Daoy (cell line): ENCODE results near the gene PRDM16. TPM values are rescaled to one million over a fixed set of nuclear protein-coding genes. Genes with fewer than 3 reads are reported as not detected.
"Not testable (repeated sequence)": the region's sequence is repeated elsewhere in the genome, so short reads cannot be mapped to it uniquely, and the experiment has no call there.

ENCODE experiments used
- DNase-seq: peaks from one replicate; pipeline ENCODE4 v3.0.0-alpha.2; 2015; ENCODE audit warnings: low read depth
- total RNA-seq: library from RNA; depleted of rRNA; stranded (reverse); fragments of >200 nt; shearing (Covaris generic); gene quantifications from 2 replicates; pipeline ENCODE4 v1.2.3, GENCODE V29; 2014

PRDM16 gene
- total RNA-seq, 1 experiment from 2014 or later: 0.91 TPM

DNA sequence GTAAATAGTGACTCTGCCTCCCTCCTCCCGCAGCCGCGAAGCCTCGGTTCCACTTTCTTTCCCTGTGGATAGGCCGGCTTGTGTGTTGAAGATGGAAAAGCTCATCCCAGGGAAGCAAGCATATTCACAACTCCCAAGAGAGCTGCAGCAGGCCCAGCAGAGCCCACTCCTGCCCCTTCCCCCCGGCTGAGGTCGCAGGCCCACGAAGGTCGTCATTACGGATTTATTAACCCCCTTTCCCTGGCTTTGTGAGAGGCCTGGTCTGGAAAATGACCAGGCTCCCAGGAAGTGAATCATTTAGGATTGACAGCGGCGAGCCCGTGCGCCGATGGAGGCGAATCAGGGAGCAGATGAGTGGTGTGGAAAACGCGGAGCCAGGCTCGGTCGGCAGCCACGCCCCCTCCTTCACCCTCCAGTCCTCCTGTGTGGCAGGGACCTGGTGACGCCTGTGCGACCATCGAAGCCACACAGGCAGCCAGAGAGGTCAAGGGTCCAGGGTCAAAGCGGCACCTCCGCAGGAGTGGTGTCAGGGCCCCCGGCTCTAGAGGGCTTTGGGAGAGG, 93.4 kb downstream of the PRDM16 start:
- DNase-seq: peak; percentile 63

DNA sequence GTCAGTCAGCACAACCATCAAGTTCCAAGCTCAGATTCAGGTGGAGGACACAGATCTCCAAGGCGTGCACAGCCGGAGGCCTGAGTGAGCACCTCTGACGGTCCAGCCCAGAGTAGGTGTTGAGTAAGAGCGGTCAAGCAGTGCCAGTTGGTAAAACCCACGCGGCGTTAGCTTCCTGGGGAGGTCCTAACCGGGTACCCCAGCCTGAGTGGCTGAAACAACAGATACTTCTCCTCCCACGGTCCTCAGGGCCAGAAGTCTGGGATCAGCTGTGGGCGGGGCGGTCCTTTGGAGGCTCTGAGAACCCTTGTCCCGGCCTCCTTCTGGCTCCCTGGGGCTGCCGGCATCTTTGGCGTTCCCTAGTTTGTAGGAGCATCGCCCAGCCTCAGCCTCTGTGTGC, 94.4 kb downstream of the PRDM16 start:
- DNase-seq: no peak

DNA sequence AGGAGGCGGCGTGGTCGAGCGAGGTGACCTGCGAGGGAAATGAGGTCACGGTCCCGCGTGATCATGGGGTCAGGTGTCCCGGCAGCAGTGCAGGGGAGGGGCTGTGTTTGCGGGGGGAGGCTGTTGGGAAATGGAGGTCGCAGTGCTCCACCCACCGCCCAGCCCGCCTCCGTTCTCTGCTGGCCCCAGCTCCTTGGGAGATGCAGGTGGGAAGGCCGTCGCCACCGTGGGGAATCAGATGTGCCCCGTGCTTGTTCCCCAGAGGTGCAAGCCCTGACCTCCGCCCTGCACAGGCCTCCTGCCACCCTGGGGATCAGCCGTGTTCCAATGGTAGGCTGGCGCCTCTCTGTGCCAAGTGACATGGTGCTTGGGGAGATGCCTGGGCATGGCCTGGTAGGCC, 95.7 kb downstream of the PRDM16 start:
- no peak for DNase-seq

DNA sequence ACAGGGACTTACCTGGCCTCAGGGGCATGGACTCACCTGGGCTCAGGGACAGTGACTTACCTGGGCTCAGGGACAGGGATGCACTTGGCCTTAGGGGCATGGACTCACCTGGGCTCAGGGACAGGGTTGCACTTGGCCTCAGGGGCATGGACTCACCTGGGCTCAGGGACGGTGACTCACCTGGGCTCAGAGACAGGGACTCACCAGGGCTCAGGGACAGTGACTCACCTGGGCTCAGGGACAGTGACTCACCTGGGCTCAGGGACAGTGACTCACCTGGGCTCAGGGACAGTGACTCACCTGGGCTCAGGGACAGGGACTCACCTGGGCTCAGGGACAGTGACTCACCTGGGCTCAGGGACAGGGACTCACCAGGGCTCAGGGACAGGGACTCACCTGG, 96.2 kb downstream of the PRDM16 start:
- DNase-seq: not testable (repeated sequence)

DNA sequence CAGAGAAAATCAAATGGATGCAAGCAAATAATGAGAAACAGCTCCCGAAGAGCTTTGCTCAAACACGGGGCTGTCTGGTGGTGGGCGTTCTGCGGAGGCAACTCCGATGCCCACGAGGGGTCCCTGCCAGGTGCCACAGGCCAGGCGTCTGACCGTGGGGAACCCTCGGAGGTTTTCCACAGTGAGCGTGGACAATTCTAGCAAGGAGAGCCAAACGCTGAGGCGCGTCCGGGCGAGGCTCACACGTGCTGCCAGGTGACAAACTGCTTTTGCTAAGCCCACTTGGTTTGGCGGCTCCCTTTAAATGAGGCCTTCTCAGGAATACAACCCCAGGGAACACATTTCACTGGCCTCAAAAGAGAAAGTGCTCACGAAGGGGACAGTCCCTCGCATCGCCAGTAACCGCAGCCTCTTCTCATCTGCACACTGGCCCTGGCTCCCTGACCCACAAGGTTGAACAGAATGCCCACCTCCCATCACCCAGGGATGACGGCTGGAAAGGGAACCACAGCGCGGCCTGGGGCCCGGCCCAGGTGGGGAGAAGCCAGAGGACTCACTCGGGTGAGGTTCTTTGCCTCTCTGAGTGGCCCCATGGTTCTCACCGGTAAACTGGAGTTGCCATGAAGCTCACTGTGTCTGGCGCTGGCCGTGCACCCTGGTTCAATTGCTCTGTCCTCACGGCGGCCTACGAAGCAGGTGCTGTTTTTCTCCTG, 97.4 kb downstream of the PRDM16 start:
- DNase-seq: no peak

DNA sequence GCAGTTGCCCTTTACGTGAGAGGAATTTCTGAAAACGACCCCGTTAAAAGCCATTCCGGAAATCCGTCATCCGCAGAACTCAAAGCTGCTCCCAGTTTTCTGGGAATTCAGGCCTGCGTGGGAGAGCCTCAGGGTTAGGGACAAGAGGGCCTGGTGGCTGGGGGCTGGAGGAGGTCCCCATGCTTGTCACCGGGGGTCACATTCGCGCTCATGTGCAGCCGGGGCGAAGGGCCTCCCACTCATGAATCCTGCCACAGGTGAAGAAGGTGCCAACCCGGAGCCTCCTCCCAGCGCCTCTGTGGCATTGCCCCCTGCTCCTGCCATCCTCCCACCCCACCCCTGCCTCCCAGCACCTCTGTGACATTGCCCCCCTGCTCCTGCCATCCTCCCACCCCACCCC, 98.3 kb downstream of the PRDM16 start:
- no peak for DNase-seq

DNA sequence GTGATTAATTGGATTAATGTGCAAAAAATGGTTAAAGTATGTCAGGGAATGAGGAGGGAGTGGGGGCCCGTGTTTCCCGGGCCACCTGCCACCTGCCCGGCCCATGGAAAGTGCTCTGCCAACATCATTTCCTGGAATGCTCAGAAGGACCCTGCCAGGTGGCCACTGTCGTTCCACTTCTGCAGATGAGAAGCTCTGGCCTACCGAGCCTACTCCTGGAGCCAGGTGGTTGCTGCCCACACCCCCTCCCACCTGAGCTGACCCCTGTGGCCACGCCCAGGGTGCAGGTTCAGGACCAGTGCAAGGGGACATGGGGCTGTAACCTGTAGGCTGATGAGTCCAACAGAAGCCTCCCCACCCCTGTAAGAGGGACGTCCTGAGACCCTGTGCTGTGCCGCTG, 99.7 kb downstream of the PRDM16 start:
- no peak for DNase-seq

DNA sequence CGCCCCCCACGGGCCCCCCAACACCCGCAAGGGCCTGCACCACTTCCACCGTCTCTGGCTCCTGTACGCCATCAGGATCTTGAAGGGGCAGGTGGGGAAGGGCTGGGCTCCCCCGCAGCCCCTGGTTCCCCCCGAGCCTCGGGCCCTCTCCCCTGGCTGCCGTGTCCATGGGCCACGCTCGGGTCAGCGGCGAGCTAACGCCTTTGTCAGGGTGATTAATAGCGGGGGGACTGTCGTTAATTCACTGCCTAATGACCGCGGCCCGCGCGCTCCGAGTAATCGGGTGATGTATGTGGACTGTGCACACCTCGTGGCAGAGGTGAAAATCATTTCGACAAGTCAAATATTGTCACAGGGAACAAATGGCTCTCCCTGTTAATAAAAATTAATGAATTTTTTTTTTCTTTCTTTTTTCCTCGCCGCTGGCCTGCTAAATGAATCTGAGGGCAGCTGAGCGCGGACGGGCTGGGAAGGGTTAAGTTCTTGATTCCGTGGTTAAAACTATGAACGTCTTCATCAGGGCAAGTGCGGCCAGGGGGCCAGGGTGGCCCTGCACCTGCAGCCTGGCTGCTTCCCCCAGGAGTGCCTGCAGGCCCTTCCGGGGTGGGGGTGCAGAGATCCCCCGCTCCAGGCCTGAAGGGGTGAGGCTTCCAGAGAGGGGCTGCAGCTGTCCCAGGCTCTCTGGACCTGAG, 100.8 kb downstream of the PRDM16 start:
- no peak for DNase-seq

DNA sequence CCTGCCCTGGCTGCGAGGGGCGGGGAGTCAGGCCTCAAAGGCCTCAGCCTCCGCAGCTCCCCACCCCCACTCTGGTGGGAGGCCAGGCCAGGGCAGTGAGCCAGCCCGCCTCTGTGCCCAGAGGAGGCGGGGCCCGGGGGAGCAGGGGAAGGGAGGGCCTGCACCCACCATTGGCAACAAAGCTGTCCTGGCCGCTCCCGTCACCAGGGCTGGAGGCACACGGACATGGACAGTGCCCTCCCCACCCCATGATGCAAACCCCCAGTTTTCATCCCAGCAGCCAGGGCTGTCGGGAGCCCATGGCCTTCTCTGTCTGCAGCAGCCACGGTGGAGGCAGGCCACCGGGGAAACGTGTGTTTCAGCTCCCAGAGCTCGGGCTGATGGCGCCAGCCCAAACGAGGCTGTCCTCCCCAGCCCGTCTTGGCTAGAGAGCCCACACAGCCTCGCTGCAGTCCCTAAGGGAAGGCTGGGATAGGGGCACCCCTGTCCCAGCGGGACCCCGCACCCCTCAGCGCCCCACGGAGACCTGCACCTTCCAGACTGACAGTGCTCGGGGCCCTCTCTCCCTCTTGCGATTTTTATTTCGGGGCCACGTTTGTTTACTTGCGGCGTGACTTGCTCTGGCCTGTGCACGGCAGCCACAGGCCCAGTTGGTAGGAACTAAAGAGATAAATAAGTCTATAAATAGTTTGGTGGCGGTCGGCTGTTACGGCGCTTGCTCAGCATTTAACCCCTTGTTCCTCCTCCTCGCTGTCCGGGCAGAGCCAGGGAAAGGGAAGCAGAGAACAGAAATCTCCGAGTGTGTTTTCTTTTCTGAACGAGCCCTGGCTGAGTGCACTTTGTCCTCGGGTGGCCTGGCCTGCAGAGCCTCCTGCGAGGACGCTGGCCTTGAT, 101.8 kb downstream of the PRDM16 start:
- peak; percentile 59 for DNase-seq

DNA sequence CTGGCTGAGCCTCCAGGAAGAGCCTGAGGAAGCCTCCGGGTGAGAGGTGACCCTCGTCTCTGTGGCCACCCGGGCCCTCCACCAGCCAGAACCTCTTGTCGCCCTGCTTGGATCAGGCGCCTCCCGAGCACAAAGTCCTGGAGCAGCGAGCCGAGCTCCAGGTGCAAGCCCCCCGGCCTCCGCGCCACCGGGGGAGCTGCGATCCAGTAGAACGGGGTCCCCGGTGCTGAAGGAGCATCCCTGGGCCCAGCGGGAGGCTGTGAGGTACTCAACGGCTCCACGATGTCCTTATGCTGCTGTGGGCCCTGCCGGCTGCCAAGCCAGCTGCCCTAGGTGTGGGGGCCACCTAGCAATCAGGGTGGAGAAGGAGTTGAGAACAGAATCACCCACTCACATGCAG, 102.8 kb downstream of the PRDM16 start:
- no peak for DNase-seq

DNA sequence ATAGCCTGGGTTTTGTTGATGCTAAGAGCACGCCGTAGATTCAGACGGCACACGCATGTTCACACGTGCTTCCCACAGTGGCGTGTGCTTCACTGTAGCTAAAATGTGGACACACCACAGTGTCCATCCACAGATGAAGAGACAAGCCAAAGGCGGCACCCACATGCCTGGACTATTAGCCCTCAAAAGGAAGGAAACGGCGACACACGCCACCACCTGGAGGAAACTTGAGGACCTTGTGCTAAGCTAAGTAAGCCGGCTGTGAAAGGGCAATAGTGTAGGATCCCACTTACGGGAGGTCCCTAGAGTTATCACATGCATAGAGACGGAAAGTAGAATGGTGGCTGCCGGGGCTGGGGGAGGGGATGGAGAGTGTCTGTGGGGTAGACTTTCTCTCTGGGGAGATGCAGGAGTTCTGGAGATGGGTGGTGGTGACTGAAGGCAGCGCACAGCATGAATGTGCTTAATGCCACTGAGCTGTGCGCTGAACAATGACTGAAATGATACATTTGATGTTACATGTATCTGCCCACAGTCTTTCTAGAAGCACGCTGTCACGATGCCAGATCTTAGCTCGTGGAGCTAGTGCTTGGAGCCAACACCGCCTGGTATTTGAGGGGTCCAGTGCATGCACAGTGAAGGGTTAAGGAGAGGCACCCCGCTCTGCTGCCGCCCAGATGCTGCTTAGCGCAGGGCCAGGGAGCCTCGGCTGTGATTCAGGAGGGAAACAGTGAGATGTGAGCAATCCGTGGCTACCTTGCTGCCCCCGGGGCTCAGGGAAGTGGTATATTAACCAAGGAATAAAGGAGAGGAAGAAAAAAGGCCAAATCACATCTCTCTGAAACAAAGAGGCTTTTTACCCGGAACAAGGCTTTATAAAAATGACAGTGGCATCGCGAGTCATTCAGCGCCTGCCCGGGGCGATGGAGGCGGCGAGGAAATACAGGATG, 103.7 kb downstream of the PRDM16 start:
- no peak for DNase-seq

DNA sequence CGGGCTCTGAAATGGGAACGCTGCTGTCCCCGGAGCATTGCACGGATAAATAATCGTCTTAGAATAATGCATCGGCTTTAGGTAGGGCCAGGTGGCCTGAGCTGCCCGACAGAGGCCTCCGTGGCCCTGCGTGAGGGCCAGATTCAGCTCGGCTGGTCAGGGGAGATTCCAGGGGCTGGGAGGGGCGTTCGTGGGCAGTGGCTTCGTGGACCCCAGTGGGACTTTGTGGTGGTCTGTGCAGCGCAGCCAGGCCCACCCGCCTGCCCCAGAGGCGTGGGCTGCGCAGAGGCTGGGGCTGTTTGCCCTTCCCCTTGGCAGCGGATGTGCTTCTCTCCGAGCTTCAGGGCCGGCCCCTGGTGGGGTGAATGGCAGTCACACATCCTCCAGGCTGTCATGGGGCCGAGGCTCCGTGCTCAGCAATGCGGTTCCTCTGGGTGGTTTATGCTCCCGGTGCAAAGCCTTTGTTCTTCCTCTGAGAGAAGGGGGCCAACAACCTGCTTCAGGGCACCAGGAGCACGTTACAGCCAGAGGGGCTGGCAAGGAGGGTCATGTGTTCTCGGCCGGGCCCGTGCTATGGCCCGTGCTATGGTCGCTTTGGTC, 104.5 kb downstream of the PRDM16 start:
- no peak for DNase-seq

DNA sequence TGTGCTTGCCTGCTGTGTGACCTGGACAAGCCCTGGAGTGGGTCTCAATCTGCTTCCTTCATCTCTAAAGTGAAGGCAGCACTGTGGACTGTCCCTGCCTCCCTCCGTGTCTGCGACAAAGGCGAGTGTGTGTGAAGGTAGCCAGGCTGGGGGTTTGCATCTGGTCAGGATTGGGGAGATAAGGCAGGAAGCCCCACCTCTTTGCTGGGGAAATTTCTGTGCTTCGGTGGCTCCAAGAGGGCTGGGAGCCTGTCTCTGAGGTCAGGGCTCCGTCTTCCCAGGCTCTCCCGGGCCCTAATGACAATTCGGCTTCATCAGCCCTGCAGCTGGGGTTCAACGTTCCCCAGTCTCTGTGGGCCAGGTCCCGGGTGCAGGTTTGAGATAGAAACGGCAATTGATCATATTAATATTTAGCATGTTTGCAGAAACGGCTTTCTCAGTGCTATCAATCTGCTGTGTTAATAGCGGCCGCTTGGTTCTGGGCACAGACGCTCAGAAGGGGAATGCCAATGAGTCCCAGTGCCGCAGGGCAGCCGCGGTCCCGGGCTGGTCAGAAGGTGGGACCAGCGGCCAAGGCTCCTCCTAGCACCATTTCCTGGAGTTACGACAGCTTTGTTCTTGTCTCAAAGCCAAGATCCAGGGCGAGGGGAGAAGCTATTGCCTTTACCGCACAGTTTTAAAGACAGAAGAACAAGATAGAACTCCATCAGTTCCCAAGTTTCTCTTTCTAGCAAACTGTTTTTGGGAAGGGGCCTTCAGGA, 105.7 kb downstream of the PRDM16 start:
- DNase-seq: peak; percentile 73

DNA sequence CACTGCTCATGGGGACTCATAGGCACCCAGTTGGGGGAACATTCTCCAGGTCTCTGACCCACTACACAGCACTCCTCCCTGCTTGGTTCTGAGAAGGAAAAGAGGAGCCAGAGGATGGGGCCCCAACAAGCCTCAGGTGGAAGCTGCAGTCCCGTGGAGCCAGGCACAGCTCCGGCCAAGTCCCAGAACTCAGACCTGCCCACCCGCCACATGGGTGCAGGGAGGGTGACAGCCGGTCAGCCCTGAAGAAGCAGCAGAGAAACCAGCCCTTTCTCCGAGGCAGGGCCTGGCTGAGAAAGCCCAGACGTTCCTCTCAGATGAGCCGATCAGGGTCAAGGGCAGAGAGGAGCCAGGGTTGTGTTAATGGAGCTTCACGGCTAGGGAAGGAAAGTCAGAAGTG, 106.5 kb downstream of the PRDM16 start:
- DNase-seq: no peak

DNA sequence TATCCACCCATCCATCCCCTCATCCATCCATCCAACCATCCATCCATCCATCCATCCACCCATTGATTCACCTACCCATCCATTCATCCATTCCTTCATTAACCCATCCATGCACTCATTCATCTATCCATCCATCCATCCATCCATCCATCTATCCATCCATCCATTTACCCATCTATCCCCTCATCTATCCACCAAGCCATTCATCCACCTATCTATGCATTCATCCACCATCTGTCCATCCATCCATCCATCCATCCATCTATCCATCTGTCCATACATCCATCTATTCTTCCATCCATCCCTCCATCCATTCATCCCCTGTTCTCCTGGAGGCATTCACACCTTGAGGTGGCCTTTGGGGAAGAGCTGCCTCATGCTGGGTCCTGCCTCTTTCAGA, 107.0 kb downstream of the PRDM16 start:
- no peak for DNase-seq

DNA sequence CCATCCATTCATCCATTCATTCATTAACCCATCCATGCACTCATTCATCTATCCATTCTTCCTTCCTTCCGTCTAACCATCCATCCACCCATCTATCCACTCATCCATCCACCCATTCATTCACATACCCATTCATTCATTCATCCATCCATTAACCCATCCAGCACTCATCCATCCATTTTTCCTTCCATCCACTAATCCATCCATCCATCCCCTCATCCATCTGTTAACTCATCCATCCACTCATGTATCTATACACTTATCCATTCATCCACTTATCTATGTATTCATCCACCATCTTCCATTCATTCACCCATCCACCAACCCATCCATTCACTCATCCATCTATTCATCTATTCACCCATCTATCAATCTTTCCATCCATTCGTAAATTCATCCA, 107.8 kb downstream of the PRDM16 start:
- no peak for DNase-seq

DNA sequence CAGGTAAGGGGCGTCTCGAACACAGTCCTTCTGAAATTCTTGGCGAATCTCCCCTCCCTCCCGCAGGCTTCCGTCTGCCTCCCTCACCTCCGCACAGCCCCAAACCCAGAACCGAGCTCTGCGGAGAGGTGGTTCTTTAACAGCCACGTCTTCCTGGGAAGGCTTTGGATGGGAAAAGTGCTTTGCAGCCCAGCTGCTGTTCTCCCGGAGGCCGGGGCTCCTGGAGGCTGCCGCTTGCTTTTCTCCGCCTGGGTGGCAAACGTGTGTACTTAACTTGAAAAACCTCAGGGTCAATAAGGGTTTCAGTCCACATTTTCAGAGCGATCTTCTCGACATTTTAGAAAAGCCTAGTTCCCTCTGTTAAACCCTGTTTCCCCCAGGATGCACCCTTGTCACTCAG, 109.3 kb downstream of the PRDM16 start:
- no peak for DNase-seq

DNA sequence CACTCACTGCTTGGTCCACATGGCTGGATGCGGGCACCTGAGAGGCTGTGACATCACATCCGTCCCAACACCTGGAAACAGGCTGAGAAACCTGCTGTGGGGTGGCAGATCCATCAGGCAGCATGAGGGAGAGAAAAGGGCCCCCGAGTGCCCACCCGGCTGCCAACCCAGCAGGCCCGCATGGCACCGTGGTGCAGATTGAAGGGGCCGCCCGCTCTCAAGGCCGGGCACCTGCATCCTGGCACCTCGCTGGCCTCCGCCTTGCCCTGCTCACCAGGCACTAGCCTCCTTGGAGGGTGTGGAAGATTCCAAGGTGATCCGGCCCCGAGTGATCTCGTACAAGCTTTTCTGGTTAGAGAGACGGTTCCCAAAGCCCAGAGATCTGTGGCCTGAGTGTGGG, 110.5 kb downstream of the PRDM16 start:
- no peak for DNase-seq

DNA sequence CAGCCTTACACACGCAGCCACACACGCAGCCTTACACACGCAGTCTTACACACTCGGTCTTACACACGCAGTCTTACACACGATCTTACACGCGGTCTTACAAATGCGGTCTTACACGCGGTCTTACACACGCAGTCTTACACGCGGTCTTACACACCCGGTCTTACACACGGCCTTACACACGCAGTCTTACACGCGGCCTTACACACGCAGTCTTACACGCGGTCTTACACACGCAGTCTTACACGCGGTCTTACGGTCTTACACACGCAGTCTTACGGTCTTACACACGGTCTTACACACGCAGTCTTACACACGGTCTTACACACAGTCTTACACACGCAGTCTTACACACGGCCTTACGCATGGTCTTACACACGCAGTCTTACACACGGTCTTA, 111.9 kb downstream of the PRDM16 start:
- DNase-seq: no peak

DNA sequence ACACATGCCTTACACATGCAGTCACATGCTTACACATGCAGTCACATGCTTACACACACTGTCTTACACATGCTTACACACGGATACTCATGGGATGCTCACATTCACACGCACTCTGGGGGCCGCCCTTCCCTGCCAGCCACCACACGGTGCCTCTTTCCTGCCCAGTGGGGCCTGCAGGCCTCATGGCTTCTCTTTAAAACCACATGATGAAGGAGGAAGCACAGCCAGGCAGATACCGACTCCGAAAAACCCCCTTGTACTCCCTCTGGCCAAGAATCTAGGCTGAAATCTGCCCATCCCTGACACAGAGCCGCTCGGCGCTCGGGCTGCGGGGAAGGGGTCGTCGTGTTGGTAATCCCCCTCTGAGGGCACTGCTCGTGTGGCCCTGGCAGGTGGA, 113.0 kb downstream of the PRDM16 start:
- no peak for DNase-seq
